AG04449 (cell line): ENCODE results near the gene PPFIBP1.
"Not testable (repeated sequence)": the region's sequence is repeated elsewhere in the genome, so short reads cannot be mapped to it uniquely, and the experiment has no call there.

Source experiments
- CTCF ChIA-PET: fragments of 350-600 bp; formaldehyde crosslinking; extraction: SDS; loops from one replicate; lab custom pipeline; 2021; ENCODE audit warnings: antibody characterized with exemption; lab: Yijun Ruan, JAX
- POLR2A ChIA-PET: fragments of 400-600, 350-600 bp; formaldehyde crosslinking; extraction: SDS; loops from one replicate; lab custom pipeline; 2020; ENCODE audit warnings: antibody characterized with exemption, inconsistent platforms; lab: Yijun Ruan, JAX
- DNase-seq: peaks from one replicate; pipeline ENCODE4 v3.0.0-alpha.2; 2010; ENCODE audit warnings: low read depth, low spot score
- H3K4me3 ChIP-seq: 2 replicates; pipeline ENCODE4 v1.5.1; 2011; ENCODE audit warnings: low read depth, mild to moderate bottlenecking, control low read depth, low read length
- TF ChIP-seq, protein P1 (sequence below): IDR thresholded peaks from one replicate; pipeline ENCODE4 v1.5.1; 2011; ENCODE audit warnings: mild to moderate bottlenecking, moderate library complexity, low read length, control low read depth, inconsistent platforms; ENCODE audit not compliant: insufficient read depth; ENCODE audit errors: missing control alignments

PPFIBP1 gene

DNA sequence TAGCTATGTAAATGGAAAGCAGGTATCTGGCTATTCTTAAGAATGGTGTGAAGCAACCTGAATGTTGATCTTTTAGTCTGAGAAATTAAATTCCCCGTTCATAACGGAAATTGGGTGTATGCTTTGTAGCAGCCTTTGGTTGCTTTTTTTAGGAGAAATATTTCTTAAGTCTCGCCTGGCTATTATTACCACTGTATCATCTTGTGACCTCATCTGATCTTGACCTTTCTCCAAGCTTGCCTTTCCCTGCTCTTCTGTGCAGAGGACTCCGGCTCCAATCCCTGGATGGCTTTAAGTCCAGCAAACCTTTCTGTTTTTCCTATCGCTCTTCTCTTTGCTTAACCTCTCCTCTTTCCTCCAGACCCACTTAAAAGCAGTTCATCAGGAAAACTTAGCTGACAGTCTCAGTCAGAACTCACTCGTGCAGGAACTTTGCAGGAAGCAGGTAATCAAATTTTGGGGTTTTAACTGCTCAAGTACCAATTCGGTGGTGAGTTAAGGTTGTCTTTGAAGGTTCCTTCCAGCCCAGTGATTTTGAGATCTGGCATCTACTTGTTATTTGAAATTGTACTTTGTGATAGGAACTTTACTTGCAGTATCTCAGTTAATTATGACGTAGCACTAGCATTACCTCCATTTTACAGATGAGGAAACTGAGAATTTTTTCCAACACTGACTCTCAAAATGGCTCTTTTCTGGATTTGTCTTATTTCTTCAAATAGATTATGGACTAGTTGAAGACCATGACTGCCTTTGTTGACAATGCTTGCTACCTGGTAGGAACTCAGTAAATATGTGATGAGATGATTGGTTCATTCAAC lies 14.1 kb downstream of the PPFIBP1 start:
- DNase-seq: no peak
- POLR2A ChIA-PET: no interaction called here
- H3K4me3 ChIP-seq: no peak overlapping the region
- CTCF ChIA-PET: interaction anchor here (1.6 kb wide), 1 partner anchor 97 kb away, joined by 5 read pairs; no protein-coding TSS in a partner anchor
- TF ChIP-seq, protein P1, sequence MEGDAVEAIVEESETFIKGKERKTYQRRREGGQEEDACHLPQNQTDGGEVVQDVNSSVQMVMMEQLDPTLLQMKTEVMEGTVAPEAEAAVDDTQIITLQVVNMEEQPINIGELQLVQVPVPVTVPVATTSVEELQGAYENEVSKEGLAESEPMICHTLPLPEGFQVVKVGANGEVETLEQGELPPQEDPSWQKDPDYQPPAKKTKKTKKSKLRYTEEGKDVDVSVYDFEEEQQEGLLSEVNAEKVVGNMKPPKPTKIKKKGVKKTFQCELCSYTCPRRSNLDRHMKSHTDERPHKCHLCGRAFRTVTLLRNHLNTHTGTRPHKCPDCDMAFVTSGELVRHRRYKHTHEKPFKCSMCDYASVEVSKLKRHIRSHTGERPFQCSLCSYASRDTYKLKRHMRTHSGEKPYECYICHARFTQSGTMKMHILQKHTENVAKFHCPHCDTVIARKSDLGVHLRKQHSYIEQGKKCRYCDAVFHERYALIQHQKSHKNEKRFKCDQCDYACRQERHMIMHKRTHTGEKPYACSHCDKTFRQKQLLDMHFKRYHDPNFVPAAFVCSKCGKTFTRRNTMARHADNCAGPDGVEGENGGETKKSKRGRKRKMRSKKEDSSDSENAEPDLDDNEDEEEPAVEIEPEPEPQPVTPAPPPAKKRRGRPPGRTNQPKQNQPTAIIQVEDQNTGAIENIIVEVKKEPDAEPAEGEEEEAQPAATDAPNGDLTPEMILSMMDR: no peak

GRCh38 chr12:27539191-27539631 lies 15.2 kb downstream of the PPFIBP1 start:
- TF ChIP-seq, protein P1: no peak
- H3K4me3 ChIP-seq: no peak overlapping the region
- ChIA-PET CTCF (interaction anchor here (1.6 to 2.8 kb wide), 2 partner anchors 96 to 105 kb away, joined by 5 to 10 read pairs; no protein-coding TSS in a partner anchor), POLR2A (interaction anchor here (1.1 kb wide), 1 partner anchor 15 kb away, joined by 6 read pairs; the partner anchor contains the start of gene PPFIBP1)
- no peak for DNase-seq

DNA sequence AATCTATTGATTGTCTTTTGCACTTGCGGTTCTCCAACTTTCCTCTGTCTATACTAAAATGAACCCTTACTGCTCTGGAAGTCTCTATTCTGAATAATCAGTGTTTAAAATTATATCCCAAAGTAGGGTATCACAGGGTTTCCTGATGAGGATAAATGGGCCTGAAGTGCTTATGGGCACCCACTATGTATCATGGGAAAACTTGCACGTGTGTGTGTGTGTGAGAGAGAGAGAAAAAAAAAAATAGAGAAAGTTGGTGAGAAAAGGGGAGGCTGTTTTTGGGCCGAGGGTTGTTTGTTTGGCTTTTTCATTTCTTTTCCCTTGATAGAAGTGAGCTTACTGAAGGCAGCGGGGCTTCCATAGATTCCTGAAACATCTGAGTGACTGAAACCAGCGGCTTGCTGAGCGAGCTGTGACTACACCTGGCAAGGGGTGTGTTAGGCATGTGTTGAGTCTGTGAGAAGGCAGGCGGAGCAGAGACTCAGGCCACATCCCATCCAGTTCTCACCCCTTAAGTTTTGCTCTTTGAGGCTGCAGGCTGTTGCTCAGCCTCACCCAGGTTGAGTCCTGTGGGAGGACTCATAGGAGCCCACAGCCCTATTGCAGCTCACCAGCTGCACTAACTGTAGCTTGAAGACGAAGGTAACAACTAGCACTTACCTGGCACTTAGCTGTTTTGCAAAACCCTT lies 17.2 kb downstream of the PPFIBP1 start:
- no peak for DNase-seq
- CTCF ChIA-PET: interaction anchor here (1.7 to 2.8 kb wide), 2 partner anchors 10 to 106 kb away, joined by 4 to 10 read pairs; no protein-coding TSS in a partner anchor
- POLR2A ChIA-PET: no interaction called here
- H3K4me3 ChIP-seq: no peak overlapping the region
- TF ChIP-seq, protein P1: no peak

DNA sequence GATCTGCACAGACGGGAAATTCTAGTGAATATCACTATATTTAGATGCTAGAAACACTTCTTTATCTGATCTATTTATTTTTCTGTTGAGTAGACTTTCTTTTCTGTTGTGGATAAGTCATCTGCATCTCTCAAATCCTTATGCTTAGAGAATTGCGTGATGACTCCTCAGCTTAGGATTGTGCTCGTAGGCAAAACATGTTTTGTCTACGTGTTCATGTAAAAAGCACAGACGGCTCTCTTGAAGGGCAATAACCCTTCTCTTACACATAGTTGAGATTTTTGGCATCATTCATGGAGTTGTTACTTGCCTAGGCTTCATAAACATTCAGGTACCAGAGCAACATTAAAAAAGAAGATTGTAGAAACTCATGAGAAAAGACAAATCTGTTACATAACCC lies 18.6 kb downstream of the PPFIBP1 start:
- CTCF ChIA-PET: interaction anchor here (0.9 to 1.6 kb wide), 3 partner anchors 11 to 110 kb away, joined by 3 to 4 read pairs (median 4); partner anchors contain the start of gene PPFIBP1
- peak; percentile 95 for DNase-seq
- POLR2A ChIA-PET: no interaction called here
- no peak overlapping the region; the same call in 1 of the 2 replicates for H3K4me3 ChIP-seq
- TF ChIP-seq, protein P1: no peak

GRCh38 chr12:27544858-27545257 lies 20.9 kb downstream of the PPFIBP1 start:
- POLR2A ChIA-PET, H3K4me3 ChIP-seq, CTCF ChIA-PET: not testable (repeated sequence)

GRCh38 chr12:27545665-27546064 lies 21.7 kb downstream of the PPFIBP1 start:
- ChIA-PET POLR2A (interaction anchor here (1.7 kb wide), 1 partner anchor 21 kb away, joined by 4 read pairs; the partner anchor contains the start of gene PPFIBP1), CTCF (interaction anchor here (1.8 kb wide), 1 partner anchor 10 kb away, joined by 5 read pairs; no protein-coding TSS in a partner anchor)
- H3K4me3 ChIP-seq: no peak overlapping the region
- no peak for DNase-seq
- TF ChIP-seq, protein P1: no peak

More at GRCh38 chr12:27544858-27545257, 20.9 kb downstream of the PPFIBP1 start:
- DNase-seq: not testable (repeated sequence)
